GM12872 (cell line): ENCODE results near the gene TRPC6.

Experiments
- TF ChIP-seq, protein P1 (sequence below): IDR thresholded peaks from 3 replicates; pipeline ENCODE4 v1.5.1; 2011; ENCODE audit warnings: low read depth, mild to moderate bottlenecking, low read length, moderate library complexity; ENCODE audit not compliant: insufficient read depth

The TRPC6 gene

DNA sequence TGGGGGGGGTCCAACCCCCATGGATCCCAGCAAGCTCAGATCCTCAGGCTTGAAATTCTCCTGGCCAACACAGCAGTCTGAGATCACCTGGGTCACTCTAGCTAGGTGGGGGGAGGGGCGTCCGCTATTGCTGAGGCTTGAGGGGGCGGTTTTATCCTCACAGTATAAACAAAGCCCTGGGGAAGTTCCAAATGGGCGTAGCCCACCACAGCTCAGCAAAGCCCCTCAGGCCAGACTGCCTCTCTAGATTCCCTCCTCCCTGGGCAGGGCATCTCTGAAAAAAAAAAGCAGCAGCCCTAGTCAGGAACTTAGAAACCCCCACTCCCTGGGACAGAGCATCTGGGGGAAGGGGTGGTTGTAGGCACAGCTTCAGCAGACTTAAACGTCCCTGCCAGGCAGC, 16.7 kb downstream of the TRPC6 start:
- TF ChIP-seq, protein P1, sequence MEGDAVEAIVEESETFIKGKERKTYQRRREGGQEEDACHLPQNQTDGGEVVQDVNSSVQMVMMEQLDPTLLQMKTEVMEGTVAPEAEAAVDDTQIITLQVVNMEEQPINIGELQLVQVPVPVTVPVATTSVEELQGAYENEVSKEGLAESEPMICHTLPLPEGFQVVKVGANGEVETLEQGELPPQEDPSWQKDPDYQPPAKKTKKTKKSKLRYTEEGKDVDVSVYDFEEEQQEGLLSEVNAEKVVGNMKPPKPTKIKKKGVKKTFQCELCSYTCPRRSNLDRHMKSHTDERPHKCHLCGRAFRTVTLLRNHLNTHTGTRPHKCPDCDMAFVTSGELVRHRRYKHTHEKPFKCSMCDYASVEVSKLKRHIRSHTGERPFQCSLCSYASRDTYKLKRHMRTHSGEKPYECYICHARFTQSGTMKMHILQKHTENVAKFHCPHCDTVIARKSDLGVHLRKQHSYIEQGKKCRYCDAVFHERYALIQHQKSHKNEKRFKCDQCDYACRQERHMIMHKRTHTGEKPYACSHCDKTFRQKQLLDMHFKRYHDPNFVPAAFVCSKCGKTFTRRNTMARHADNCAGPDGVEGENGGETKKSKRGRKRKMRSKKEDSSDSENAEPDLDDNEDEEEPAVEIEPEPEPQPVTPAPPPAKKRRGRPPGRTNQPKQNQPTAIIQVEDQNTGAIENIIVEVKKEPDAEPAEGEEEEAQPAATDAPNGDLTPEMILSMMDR: no peak

DNA sequence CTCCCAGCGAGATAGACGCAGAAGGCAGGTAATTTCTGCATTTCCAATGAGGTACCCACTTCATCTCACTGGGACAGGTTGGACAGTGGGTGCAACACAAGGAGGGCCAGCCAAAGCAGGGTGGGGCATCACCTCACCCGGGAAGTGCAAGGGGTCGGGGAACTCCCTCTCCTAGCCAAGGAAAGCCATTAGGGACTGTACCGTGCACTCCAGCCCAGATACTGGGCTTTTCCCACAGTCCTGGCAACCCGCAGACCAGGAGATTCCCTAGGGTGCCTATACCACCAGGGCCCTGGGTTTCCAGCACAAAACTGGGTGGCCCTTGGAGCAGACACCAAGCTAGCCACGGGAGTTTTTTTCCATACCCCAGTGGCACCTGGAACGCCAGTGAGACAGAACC, 17.2 kb downstream of the TRPC6 start:
- TF ChIP-seq, protein P1: no peak

DNA sequence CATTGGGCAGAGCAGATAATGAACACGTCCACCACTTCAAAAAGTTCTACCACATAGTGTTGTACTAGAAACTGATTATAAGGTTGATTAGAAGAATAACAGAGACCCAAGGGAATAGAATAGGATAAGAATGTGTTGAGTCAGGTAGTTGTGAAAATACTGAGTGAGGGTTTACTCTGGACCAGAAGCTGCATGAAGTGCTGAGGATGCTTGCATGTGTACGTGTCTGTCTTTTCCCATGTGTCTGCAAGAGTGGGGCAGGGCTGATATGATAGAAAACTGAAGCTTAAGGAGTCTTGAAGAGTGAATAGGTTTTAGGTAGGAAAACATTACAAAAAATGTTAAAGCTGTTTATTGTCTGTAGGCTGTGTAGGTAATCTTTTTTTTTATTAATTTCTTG, 20.6 kb downstream of the TRPC6 start:
- TF ChIP-seq, protein P1: no peak

DNA sequence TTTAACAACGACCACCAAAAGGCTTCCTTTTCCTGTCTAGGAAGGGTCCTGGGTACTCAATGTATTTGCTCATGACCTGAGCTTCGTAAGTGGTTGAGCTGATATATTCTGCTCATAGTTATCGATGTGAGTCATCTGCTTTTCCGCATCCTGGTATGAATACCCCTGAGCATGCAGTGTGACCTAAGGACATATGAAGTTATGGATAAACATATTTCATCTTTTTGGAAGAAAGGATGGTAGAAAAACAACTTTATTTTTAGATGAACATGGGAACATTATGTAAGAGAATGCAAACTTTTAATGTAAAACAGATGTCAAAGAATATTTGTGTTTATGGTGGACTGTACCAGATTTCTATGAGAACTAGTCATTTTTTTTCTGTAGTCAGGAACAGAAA, 28.4 kb downstream of the TRPC6 start:
- TF ChIP-seq, protein P1: no peak

DNA sequence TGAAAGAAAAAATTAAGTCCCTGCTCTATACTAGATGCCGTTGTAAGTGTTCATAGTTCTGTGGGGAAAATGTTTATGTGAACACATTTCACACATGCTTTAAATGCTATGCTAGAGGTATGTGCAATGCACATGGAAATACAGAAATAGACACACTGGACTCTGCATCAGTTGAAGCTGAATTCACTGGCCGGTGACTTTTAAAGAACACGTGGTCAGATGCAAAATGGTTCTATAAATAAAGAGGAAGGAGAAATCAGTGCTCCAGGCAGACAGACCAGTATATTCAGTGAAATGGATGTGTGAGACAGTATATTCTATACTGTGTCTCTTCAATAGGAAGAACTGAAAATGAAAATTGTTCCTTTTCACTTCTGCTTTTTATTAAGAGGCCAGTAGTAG, 29.9 kb downstream of the TRPC6 start:
- TF ChIP-seq, protein P1: no peak

DNA sequence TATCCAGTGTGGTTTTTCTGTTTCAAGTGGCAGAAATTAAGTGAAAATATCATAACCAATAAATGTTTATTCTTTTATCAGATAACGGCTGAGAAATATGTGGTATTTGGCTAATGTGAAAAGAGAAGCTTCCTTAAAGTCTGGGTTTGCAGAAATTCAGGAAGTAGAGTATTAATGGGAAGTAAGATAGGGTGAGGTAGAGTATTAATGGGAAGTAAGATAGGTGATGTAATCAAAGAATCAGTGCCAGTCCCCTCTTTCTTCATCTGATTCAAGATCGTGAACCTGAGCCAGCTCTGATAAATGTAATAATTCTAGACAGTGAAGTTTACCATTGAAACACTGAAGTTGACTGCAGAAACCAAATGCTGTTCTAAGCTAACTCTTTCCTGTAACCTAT, 30.9 kb downstream of the TRPC6 start:
- TF ChIP-seq, protein P1: no peak

DNA sequence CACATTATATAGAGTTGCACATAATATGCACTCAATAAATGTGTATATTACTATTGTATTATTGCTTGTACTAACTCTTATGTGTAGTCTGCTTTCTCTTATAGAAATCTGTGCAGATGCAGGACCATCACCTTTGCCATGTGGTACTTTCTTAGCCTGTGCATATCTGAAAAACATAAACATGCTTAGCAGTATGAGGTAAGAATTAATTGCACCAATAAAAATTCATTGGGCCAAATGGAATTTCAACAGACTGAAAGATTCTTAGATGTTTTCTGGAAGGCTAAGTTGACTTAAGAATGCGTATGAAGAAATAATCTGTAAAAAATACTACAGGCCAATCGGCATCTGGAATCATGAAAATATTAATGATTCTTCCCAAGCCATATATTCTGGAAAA, 55.3 kb downstream of the TRPC6 start:
- TF ChIP-seq, protein P1: no peak

DNA sequence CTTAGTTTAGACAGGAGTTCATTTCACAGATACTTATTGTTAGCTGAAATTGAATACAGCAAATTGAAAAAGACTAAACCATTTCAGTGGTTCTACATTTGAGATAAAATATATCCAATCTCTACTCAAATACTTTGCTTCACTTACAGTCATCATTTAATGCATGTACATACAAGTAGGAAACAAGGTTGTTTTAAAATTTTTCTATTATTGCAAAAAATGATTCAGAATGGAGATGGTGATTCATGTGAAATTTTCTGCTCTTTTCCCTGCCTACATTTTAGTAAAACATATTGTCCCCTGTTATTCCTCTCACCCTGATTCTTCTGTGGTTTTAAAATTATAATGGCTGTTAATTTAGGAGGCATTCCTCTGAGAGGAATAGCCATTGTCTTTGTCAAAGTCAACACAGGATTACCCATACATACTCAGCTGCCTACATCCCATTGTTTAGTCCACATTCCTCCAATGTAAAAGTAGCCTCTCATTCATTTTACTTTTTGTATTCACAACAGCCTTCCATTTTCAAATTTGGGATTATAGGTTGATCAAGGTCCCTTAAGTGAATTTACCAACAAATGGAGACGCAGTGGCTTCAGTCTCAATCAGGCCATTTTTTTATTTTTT, 60.1 kb downstream of the TRPC6 start:
- TF ChIP-seq, protein P1: no peak
